ENCODE results near the gene ZNF672.
"Not testable (repeated sequence)": the region's sequence is repeated elsewhere in the genome, so short reads cannot be mapped to it uniquely, and the experiment has no call there.

The ZNF672 gene

DNA sequence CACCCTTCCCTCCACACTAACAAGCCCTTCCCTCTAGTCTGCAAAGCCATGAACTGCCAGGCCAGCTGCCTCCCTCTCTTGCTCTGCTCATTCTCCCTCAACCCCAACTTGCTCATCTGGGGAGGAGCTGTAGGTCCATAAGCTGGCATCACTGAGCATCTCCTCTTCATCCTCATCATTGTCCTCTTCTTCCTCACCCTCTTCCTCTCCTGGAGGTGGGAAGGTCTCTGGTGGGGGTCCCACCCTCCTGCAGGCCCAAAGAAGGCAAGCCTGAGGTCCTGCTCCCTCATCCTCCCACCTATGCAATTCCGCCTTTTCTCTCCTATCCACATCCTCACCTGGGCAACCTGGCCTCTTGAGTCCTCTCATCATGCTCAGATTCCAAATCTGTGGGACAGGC, 18.2 kb downstream of the ZNF672 start:
- no peak for DNase-seq (ENCODE audit: low read depth)

DNA sequence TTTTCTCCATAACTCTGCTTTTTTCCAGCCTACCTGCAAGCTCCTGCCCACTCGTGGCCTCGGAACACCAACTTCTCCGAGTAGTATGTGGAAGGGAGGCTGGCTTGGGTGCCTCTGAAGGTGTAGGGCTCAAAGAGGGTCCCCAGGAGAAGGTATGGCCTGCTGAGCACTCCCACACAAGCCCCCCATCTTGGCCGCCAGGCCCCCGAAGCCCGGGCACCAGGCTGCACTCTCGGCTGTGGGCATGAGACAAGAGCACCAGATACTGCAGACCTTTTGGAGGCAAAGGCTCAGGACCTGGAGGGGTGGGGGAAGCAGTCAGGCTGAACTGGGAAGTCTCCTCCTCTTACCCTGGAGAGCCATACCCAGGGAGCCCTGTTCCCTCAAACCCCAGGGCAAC, 19.2 kb downstream of the ZNF672 start:
- no peak for DNase-seq (ENCODE audit: low read depth)

DNA sequence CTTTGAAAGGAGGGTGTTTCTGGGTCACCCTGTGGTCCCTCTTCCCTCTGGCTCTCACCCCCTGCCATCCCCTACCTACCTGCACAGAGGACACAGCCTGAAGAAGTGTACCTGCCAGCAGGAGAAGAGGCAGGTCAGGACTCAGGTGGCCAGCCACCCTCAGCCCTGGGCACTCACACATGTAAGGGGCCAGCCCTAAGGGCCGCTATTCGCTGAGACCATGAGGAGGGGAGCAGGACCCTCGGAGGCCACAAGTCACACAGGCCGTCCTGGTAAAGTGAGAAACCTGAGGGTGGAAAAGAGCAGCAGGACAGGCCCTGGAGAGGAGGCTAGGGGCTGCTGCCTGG, 19.7 kb downstream of the ZNF672 start:
- DNase-seq (ENCODE audit: low read depth), result no peak

DNA sequence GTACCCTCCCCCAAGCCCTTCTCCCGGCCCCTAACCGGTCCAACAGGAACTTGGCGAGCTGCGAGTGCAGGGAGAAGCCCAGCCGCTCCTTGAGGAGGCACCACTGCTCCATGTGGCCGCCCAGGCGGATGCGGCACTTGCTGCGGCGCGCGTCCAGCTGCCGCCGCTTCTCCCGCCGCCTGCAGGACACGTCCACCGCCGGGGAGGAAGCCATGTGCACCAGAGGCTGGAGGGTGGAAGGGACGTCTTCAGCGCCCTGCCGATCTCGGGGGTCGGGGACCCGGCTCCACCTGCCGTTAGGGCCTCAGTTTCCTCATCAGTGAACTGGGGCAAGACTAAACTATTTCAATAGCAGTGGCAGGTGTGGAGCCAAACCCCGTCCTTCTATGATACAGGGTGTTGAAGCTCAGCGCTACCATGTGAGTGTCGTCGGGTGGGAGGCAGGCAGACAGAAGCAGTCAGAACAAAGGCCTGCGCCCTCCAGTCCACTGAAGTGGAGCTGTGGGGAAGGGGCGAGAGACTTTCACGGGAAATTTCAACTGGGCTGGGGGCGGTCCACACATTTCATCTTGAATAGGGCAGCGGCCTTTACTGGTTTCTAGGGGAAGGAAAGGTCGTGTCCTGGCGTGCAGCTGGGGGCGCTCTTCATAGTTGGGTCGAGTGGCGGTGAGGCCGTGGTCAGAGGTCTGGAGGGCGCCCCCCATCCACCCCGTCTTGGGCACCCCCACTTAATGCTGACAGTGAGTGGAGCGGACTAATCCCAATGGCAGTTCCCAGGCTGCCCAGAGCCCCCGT, 20.3 kb downstream of the ZNF672 start:
- DNase-seq (ENCODE audit: low read depth), result peak; percentile 26

DNA sequence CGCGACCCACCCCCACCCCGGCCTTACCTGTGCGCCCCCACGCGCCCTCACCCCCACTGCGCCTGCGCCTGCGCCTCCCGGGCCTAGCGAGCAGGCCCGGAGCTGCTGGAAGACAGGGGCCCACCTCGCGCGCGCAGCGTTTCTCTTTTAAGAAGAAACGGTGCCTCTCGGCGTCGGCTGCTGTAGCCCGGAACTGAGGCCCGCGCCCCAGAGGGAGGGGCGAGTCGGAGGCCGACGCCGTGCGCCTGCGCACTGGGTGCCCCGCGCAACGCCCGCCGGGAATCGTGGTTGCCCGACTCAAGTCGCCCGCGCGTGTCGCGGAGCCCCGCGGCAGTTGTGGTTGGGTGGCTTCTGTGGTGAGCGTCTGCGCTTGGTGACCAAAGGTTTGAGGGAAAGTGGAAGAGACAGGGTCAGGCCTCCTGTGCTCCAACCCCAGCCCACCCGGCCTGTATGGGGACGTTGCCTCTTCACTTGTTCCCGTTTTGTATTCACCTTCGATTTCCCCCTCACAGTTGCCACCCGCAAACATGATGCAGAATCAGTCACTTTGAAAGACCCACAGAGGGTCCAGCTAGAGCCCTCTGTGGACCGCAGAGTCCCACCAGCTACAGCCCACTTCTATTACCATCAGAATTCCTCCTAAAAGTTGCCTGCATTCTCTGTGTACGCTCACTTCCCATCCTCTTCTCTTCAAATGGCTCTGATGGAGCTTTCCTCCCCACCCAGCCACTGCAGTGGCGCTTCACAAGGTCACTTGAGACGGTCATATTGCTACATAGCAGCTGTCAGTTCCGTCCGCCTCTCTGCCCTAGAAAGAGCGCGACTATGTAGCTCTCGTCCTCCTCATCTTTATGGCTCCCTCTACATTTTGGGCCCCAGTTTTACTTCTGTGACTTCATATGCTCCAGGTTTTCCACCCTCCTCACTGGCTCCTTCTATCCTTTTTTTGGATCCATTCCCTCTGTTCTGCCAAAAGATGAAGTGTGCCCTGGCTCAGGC, 21.2 kb downstream of the ZNF672 start, which contains the start of gene ZNF692:
Gene ZNF692, minus strand, starts transcription at position 195 of the 999 bp plus-strand sequence. CDS start 776 bp downstream, outside the sequence.
- DNase-seq (ENCODE audit: low read depth), result peak; percentile 74

GRCh38 chr1:248860007-248860406, 22.0 kb downstream of the ZNF672 start:
- DNase-seq (ENCODE audit: low read depth), result no peak

DNA sequence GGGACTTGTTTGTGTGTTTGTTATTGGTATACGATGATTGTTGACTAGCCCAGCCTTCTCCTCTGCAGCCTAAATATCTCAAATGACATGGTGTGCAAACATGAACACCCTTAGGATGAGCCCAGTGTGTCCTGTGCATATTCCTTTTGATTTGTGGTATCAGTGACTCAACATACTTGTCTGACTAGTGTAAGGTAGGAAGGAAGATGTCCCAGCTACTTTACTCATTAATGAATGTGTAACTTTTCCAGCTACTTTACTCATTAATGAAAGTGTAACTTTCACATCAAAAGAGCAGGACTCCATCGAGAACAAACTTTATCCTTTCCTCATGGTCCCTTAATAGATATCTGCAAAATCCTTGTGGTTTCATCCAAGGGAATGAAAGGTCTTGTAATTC, 23.6 kb downstream of the ZNF672 start:
- DNase-seq (ENCODE audit: low read depth), result no peak

GRCh38 chr1:248862695-248862997, 24.6 kb downstream of the ZNF672 start:
- no peak for DNase-seq (ENCODE audit: low read depth)

- DNase-seq (ENCODE audit: low read depth), result peak; percentile 29
Measured at GRCh38 chr1:248862998-248863881, 25.2 kb downstream of the ZNF672 start.

DNA sequence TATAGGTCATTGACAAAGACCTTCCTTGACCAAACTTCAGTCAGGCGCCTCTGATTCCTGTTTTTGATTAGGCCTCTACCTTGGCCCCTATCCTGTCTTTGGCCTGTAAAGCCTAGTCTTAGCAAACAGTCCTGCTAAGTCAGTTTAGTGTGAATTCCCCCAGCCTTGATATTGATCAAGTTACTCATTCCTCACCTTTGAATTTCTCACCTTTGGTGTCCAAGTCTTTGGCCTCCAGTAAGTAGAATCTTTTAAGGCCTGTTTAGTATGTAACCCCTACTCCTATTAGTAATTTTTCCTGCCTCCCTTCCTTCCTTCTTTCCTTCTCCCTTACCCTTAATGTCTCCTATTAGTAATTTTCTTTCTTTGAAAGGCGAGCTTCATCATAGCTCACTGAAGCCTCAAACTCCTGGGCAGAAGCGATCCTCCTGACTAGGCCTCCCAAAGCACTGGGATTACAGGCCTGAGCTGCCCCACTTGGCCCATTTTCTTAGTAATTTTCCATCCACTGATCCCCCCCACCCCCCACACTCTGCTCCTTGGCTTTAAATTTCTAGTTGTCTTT, 33.9 kb downstream of the ZNF672 start:
- no peak for DNase-seq (ENCODE audit: low read depth)

DNA sequence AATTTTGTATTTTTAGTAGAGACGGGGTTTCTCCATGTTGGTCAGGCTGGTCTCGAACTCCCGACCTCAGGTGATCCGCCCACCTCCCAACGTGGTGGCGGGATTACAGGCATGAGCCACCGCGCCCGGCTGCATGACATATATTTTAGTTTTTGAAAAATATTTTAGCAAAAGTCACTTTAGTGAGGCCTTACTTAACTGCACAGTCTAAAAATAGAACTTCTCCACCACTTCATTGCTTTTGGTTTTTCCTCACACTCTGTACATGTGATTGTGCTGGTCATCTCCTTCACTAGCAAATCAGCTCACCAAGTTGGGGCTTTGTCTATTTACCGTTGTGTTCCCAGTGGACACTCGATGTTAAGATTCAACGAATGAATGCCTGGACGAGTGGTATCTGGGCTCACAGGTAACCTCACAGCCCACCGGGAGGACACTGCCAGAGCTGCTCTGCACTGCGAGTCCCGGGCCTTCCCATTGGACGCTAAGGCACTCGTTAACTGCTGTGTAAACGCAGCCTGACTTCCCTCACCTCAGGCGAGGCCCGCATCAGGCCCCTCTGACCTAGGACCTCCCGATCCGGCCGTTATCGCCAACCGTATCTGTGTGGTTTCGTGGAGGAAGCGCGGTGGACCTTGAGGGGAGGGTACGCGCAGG, 34.9 kb downstream of the ZNF672 start:
- DNase-seq (ENCODE audit: low read depth), result peak; percentile 41

DNA sequence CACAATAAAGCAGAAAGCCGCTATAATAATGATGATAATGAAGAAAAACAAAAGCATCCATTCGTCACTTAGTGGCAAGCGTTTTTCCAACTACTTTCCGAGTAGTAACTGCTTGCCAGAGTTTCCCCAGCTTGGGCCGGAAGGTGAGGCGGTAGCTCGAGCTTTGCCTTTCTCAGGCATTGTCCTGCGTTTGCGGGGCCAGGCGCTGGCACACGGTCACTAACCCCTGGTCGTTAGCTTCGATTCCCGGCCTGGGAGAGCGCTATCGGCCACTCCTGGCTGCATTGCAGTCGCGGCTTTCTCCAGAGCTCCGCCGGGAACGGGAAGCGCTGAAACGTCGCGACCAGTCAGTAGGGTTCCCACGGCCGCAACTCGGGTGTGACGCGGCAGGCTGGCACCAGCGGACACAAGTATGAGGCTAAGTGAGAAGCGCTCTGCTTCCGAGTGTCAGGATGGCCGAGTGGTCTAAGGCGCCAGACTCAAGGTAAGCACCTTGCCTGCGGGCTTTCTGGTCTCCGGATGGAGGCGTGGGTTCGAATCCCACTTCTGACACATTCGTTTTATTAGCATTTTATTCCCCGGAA, 35.5 kb downstream of the ZNF672 start:
- peak; percentile 93 for DNase-seq (ENCODE audit: low read depth)

GRCh38 chr1:248873993-248874533, 36.0 kb downstream of the ZNF672 start:
- no peak for DNase-seq (ENCODE audit: low read depth)

DNA sequence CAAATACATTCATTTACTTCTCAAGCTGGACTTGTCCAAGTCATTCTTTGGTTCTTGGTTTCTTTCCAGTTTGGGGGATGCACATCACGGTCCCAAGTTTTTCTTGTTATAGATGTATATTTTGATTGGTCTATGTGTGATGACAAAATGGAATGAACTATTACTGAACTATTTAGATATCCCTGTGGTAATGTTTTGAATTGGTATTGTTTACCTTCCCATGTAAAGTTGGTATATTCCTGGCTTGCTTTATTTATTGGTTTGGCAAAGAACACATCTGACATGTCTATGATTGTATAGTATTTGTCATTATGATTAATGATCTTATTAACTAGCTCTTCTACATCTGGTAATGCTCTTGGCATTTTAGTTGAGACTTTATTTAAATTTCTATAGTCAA, 43.2 kb downstream of the ZNF672 start:
- no peak for DNase-seq (ENCODE audit: low read depth)

DNA sequence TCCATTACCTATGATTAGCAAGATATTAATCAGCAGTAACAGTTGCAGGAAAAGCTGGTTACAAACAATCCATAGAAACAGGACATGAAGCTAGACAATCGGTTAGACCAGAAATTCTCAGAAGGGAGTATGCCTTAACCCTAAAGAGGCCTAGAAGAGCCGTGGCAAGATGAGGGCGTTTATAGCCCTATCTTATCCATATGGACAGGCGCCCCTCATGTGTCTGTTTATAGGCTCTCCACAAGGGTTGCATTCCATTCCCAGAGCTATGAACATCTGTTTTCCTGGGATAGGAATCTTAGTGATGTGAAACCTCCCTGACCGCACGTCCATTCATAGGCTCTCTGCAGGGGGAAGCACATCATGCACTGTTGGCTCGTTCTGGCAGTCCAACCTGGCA, 44.4 kb downstream of the ZNF672 start:
- not testable (repeated sequence) for DNase-seq (ENCODE audit: low read depth)

GRCh38 chr1:248884632-248885295, 46.7 kb downstream of the ZNF672 start:
- no peak for DNase-seq (ENCODE audit: low read depth)

GRCh38 chr1:248885646-248886045, 47.6 kb downstream of the ZNF672 start:
- DNase-seq (ENCODE audit: low read depth), result no peak

GRCh38 chr1:248886237-248886895, 48.3 kb downstream of the ZNF672 start:
- no peak for DNase-seq (ENCODE audit: low read depth)

DNA sequence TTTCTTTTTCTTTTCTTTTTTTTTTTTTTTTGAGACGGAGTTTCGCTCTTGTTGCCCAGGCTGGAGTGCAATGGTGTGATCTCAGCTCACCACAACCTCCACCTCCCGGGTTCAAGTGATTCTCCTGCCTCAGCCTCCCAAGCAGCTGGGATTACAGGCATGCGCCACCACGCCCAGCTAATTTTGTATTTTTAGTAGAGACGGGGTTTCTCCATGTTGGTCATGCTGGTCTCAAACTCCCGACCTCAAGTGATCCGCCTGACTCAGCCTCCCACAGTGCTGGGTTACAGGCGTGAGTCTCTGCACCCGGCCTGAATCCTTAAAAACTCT, 51.9 kb downstream of the ZNF672 start:
- not testable (repeated sequence) for DNase-seq (ENCODE audit: low read depth)
